H1 (cell line): ENCODE measurements around the gene PIEZO1. TPM values are rescaled to one million over a fixed set of nuclear protein-coding genes. Genes with fewer than 3 reads are reported as not detected.

Experiments
- ATF2 ChIP-seq: IDR thresholded peaks from 2 replicates; pipeline ENCODE4 v1.6.1; 2012; ENCODE audit warnings: low read length, inconsistent platforms
- CHD7 ChIP-seq: fragments of 300-600 bp; sonication (generic); IDR thresholded peaks from 2 replicates; pipeline ENCODE4 v1.7.1; 2012; ENCODE audit warnings: low read length, moderate library complexity, mild to moderate bottlenecking, inconsistent platforms; ENCODE audit not compliant: insufficient replicate concordance
- CTCF ChIP-seq, 3 experiments: IDR thresholded peaks; 1 replicate in 2 of 3; 2 replicates in 1 of 3; pipeline versions ENCODE4 v1.5.1 to v1.6.1; 2011; ENCODE audit warnings: low read length in 3 of 3, mild to moderate bottlenecking in 3 of 3, inconsistent platforms in 2 of 3, low read depth in 1 of 3, moderate library complexity in 1 of 3; ENCODE audit not compliant: insufficient read depth in 1 of 3; ENCODE audit errors: control extremely low read depth in 1 of 3
- EGR1 ChIP-seq: IDR thresholded peaks from 2 replicates; pipeline ENCODE4 v1.6.1; 2011; ENCODE audit warnings: low read depth, low read length, borderline replicate concordance
- HDAC6 ChIP-seq: IDR thresholded peaks from one replicate; pipeline ENCODE4 v1.7.1; 2012; ENCODE audit warnings: low read depth, mild to moderate bottlenecking, inconsistent platforms, low read length, moderate library complexity
- TBP ChIP-seq: IDR thresholded peaks from 2 replicates; pipeline ENCODE4 v1.6.1; 2011; ENCODE audit warnings: low read depth, low read length, improper control_type of control experiment
- polyA plus RNA-seq, 7 experiments: library from polyadenylated mRNA; depleted of rRNA in 3 of 7; stranded (reverse) in 5 of 7; unstranded in 2 of 7; fragments of >200 nt in 5 of 7; fragments of 200-250 nt in 2 of 7; gene quantifications; 1 replicate in 5 of 7; 2 replicates in 1 of 7; 4 replicates in 1 of 7; pipeline versions ENCODE4 v1.2.1 to v1.2.3, GENCODE V29; 2011 to 2013; ENCODE audit warnings: missing spikeins in 2 of 7, mixed read lengths in 2 of 7
- total RNA-seq: library from RNA; stranded (reverse); fragmentation: NEBNext Ultra II Directional; extraction: Animal tissue kit (Norgen Biotek cat#: 25700); gene quantifications from 2 replicates; pipeline ENCODE4 v1.2.1, GENCODE V29; 2021

The PIEZO1 gene
- total and polyA plus RNA-seq, 2 of the 8 experiments (the other 6 are each of a cell fraction or from before 2014, with no cell fraction given): 42.3 to 67.5 TPM

- no peak for TF ChIP-seq ATF2
- no peak for TF ChIP-seq CHD7
- no peak for TF ChIP-seq HDAC6
- TF ChIP-seq EGR1: no peak
- TF ChIP-seq CTCF (IDR thresholded peaks at IDR 0.05; ENCODE audit: control extremely low read depth in 1 of 3, insufficient read depth in 1 of 3, low read depth in 1 of 3, low read length in 3 of 3): peak; percentile 77 to 92 (median 90)
- TF ChIP-seq TBP: peak; percentile 70
Measured at GRCh38 chr16:88672776-88673175, 112.2 kb downstream of the PIEZO1 start (continued).
